ENCODE data around the gene SLC6A9. TPM values are rescaled to one million over a fixed set of nuclear protein-coding genes. Genes with fewer than 3 reads are reported as not detected.

SLC6A9 gene
- total RNA-seq, 1 experiment from 2014 or later: 30.1 TPM

DNA sequence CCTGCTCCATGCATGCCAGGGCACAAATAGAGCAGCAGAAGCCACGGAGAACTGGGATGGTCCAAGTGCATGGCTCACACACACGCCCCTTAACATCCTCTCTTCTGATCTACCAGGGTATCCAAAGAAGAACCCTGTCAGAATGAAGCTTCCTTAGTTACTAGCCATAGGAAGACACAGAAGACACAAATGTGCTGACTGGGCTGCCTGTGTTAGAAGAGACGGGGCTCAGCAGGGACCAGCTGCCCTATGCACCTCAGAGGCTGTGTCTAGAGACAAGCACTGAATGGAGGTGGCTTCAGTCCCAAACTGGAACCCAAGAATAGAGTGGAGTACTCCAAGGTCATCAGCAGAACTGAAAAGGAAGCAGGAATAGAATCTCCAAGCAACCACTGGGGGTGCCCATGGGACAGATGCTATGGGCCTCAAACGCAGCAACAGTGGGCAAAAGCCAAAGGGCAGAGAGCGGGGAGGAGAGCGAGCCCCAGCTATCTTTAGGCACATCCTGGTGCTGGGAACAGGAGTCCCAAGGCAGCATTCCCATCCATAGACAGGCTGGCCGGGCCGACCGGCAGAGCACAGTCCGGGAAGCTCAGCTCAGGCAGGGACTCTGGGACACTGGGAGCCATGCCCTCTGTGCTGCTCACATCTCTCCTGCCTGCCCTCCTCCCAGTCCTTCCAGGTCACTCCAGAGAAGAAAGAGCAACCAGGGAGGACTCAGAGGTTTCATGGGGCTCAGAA is 9.5 kb downstream of the SLC6A9 start:
- H4K5ac ChIP-seq (ENCODE audit: insufficient read length, low read depth, low read length): no peak overlapping the region
- no peaks in the 10 kb centered on the region for H3K9me3 ChIP-seq (ENCODE audit: control insufficient read depth, low read depth, low read length)
- no peak overlapping the region for H3K23ac ChIP-seq (ENCODE audit: insufficient read length, low read depth, low read length)
- no peak overlapping the region for H3T11ph ChIP-seq (ENCODE audit: low read length)
- H3K14ac ChIP-seq (ENCODE audit: insufficient read depth, low read length): no peak overlapping the region
- H3K18ac ChIP-seq (ENCODE audit: insufficient read length, low read depth, low read length): no peak overlapping the region
- H2BK120ac ChIP-seq (ENCODE audit: low read depth, low read length, poor library complexity, severe bottlenecking): no peak overlapping the region
- H4K91ac ChIP-seq (ENCODE audit: insufficient read length, low read depth, low read length): no peak overlapping the region
- no peak overlapping the region for H2BK15ac ChIP-seq (ENCODE audit: low read depth, low read length)
- no peak overlapping the region for H2BK5ac ChIP-seq (ENCODE audit: insufficient read length, low read length)
- H3K4me1 ChIP-seq (ENCODE audit: insufficient read depth, low read length): no peaks in the 10 kb centered on the region
- H3K23me2 ChIP-seq (ENCODE audit: insufficient read length, low read depth, low read length, poor library complexity, severe bottlenecking): no peaks in the 10 kb centered on the region
- no peaks in the 10 kb centered on the region for H3K79me2 ChIP-seq (ENCODE audit: insufficient read depth, low read length)
- no peak overlapping the region for H3K4me3 Mint-ChIP-seq
- H2AK5ac ChIP-seq (ENCODE audit: insufficient read length, low read length): no peak overlapping the region
- no peaks in the 10 kb centered on the region for H3K27me3 Mint-ChIP-seq (ENCODE audit: low read depth)
- H3K4me1 Mint-ChIP-seq: peaks cover 13 to 15% of the 10 kb centered on the region in 2 experiments
- H3K27ac ChIP-seq (ENCODE audit: insufficient read length, low read depth, low read length): no peak overlapping the region
- no peak overlapping the region for H3K9ac ChIP-seq (ENCODE audit: extremely low read depth, insufficient read length, low read length)
- no peaks in the 10 kb centered on the region for H4K20me1 ChIP-seq (ENCODE audit: control insufficient read depth, insufficient read depth, insufficient read length)
- no peaks in the 10 kb centered on the region for H3K79me1 ChIP-seq (ENCODE audit: insufficient read depth, low read depth, low read length, poor library complexity, severe bottlenecking)
- peak overlapping the region in 1 of 3 experiments; percentile 48; a peak in 2 of 7 replicates for H3K27ac Mint-ChIP-seq
- H3K56ac ChIP-seq (ENCODE audit: insufficient read length, low read depth, low read length): no peak overlapping the region
- H2BK20ac ChIP-seq (ENCODE audit: low read depth, low read length, poor library complexity, severe bottlenecking): no peak overlapping the region
- no peaks in the 10 kb centered on the region for H3K9me3 Mint-ChIP-seq
- peaks cover 18 to 41% (median 18%) of the 10 kb centered on the region in 3 experiments for H3K36me3 Mint-ChIP-seq (ENCODE audit: insufficient read depth in 1 of 3, low read depth in 3 of 3)
- no peak overlapping the region for H3K4me2 ChIP-seq (ENCODE audit: insufficient read depth, insufficient read length, low read length)
- WGBS (ENCODE audit: extremely low coverage, insufficient read length, low lambda C conversion rate): no CpG with 5 or more reads among the region's 10 CpGs
- H3K4ac ChIP-seq (ENCODE audit: low read depth, low read length): no peak overlapping the region
- DNase-seq: no peak
- TF ChIP-seq, protein P1, sequence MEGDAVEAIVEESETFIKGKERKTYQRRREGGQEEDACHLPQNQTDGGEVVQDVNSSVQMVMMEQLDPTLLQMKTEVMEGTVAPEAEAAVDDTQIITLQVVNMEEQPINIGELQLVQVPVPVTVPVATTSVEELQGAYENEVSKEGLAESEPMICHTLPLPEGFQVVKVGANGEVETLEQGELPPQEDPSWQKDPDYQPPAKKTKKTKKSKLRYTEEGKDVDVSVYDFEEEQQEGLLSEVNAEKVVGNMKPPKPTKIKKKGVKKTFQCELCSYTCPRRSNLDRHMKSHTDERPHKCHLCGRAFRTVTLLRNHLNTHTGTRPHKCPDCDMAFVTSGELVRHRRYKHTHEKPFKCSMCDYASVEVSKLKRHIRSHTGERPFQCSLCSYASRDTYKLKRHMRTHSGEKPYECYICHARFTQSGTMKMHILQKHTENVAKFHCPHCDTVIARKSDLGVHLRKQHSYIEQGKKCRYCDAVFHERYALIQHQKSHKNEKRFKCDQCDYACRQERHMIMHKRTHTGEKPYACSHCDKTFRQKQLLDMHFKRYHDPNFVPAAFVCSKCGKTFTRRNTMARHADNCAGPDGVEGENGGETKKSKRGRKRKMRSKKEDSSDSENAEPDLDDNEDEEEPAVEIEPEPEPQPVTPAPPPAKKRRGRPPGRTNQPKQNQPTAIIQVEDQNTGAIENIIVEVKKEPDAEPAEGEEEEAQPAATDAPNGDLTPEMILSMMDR (conservative IDR thresholded peaks at IDR 0.05): peak; percentile 24; the same call in 1 of the 3 replicates
- no peak overlapping the region for H2BK12ac ChIP-seq (ENCODE audit: insufficient read length, low read depth, low read length)
- H2AFZ ChIP-seq (ENCODE audit: low read length): no peak overlapping the region
- H3K27me3 ChIP-seq (ENCODE audit: insufficient read depth, low read length): no peaks in the 10 kb centered on the region
- no peak overlapping the region for H4K8ac ChIP-seq (replicated peaks; ENCODE audit: insufficient read length, low read depth, low read length)

Data from H9 (cell line).